AML-193 (cell line): Measurements from ENCODE around the gene NRXN3.
"Not testable (repeated sequence)": the region's sequence is repeated elsewhere in the genome, so short reads cannot be mapped to it uniquely, and the experiment has no call there.

Experiments
- DNase-seq, 2 experiments: peaks; one replicate each; lab custom pipeline; 2025; lab: John Stamatoyannopoulos, UW

NRXN3 gene

GRCh38 chr14:78486081-78486480, 315.9 kb downstream of the NRXN3 start:
- no peak for DNase-seq

- no peak for DNase-seq
These were observed 316.4 kb downstream of the NRXN3 start for GRCh38 chr14:78486621-78487020.

- DNase-seq: not testable (repeated sequence)
These were observed 317.4 kb downstream of the NRXN3 start for GRCh38 chr14:78487573-78487972.

- no peak for DNase-seq
These were observed 318.8 kb downstream of the NRXN3 start for GRCh38 chr14:78488938-78489337.

GRCh38 chr14:78491048-78491447, 320.9 kb downstream of the NRXN3 start:
- no peak for DNase-seq

- DNase-seq: no peak
These were observed 328.0 kb downstream of the NRXN3 start for GRCh38 chr14:78498062-78498595.

GRCh38 chr14:78501909-78502308, 331.7 kb downstream of the NRXN3 start:
- DNase-seq: no peak

GRCh38 chr14:78508023-78508422, 337.9 kb downstream of the NRXN3 start:
- DNase-seq: no peak

GRCh38 chr14:78509516-78509915, 339.3 kb downstream of the NRXN3 start:
- DNase-seq: no peak

GRCh38 chr14:78512021-78512420, 341.8 kb downstream of the NRXN3 start:
- DNase-seq: no peak

GRCh38 chr14:78519863-78520262, 349.7 kb downstream of the NRXN3 start:
- DNase-seq: peak in 1 of 2 experiments; percentile 40

GRCh38 chr14:78524196-78524595, 354.0 kb downstream of the NRXN3 start:
- no peak for DNase-seq

- no peak for DNase-seq
These were observed 354.6 kb downstream of the NRXN3 start for GRCh38 chr14:78524766-78525165.

GRCh38 chr14:78530078-78530477, 359.9 kb downstream of the NRXN3 start:
- peak; percentile 4 to 30 for DNase-seq

GRCh38 chr14:78534141-78534540, 364.0 kb downstream of the NRXN3 start:
- DNase-seq: no peak

- no peak for DNase-seq
These were observed 364.9 kb downstream of the NRXN3 start for GRCh38 chr14:78535041-78535440.

- DNase-seq: not testable (repeated sequence)
These were observed 371.6 kb downstream of the NRXN3 start for GRCh38 chr14:78541788-78542187.

GRCh38 chr14:78543433-78543832, 373.3 kb downstream of the NRXN3 start:
- DNase-seq: no peak

- DNase-seq: no peak
These were observed 390.9 kb downstream of the NRXN3 start for GRCh38 chr14:78561074-78561473.

- DNase-seq: peak; percentile 38 to 60
These were observed 396.1 kb downstream of the NRXN3 start for GRCh38 chr14:78566026-78566858.

GRCh38 chr14:78566859-78567172, 396.6 kb downstream of the NRXN3 start:
- no peak for DNase-seq

- no peak for DNase-seq
These were observed 397.2 kb downstream of the NRXN3 start for GRCh38 chr14:78567343-78567742.

- DNase-seq: not testable (repeated sequence)
These were observed 403.6 kb downstream of the NRXN3 start for GRCh38 chr14:78573736-78574135.
